Ecto neural progenitor cell (in vitro differentiated cells): Measurements from ENCODE around the gene PDSS1.
"Not testable (repeated sequence)": the region's sequence is repeated elsewhere in the genome, so short reads cannot be mapped to it uniquely, and the experiment has no call there.

Source experiments
- DNase-seq: peaks from one replicate; pipeline ENCODE4 v3.0.0-alpha.2; 2018; ENCODE audit warnings: low spot score

PDSS1 gene, protein sequence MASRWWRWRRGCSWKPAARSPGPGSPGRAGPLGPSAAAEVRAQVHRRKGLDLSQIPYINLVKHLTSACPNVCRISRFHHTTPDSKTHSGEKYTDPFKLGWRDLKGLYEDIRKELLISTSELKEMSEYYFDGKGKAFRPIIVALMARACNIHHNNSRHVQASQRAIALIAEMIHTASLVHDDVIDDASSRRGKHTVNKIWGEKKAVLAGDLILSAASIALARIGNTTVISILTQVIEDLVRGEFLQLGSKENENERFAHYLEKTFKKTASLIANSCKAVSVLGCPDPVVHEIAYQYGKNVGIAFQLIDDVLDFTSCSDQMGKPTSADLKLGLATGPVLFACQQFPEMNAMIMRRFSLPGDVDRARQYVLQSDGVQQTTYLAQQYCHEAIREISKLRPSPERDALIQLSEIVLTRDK

DNA sequence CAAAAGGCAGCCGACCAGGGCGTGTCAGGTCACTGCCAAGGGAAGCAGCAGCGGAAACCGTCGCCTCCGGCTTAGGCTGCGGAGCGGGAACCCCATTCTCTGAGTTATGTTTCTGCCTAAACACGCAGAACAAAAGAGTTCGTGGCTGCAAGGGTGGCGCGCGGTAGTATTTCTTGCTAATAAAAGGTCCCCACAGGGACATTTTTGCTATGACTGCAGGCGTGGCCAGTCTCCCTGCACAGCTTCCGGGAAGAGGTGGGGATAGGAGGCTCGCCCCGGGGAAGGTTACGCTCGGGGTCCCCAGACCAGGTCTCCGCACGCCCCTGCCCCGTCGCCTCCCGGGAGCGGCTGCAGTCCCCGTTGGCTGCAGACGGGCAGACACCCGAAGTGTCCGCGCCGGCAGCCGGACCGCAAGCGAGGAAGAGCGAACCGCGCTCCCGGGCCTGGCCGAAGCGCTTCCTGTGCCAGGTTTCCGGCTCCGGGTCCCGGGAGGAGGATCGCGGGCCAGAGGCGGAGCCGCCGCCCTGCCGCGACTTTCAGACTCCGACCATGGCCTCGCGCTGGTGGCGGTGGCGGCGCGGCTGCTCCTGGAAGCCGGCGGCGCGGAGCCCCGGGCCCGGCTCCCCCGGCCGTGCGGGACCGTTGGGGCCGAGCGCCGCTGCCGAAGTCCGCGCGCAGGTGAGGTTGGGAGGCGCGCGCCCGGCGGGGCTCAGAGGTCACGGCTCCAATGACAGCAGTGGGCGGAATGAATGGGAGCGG, at the start of gene PDSS1:
TSS of gene PDSS1 (plus strand) at position 539 of the 759 bp plus-strand sequence. CDS start at position 550, 11 bp downstream.
- DNase-seq = peak; percentile 80

DNA sequence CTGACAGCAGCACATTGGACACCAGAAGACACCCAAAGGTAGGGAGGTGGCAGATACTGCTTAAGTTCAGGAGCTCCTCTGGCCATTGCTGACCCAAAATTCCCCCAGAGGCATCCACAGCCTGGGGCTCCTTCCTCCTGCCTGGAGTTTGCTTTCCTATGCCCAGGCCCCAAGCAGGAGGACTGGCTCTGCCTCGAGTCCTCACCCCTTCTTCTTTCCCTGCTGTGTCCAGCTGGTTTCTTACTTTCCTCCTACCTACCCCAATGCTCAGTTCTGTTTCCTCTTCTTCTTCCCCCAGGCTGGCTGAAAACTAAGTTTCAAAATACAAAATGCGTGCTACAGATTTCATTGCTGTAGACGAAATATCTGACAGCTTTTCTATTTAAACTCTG, 49.3 kb upstream of the PDSS1 start:
- not testable (repeated sequence) for DNase-seq

DNA sequence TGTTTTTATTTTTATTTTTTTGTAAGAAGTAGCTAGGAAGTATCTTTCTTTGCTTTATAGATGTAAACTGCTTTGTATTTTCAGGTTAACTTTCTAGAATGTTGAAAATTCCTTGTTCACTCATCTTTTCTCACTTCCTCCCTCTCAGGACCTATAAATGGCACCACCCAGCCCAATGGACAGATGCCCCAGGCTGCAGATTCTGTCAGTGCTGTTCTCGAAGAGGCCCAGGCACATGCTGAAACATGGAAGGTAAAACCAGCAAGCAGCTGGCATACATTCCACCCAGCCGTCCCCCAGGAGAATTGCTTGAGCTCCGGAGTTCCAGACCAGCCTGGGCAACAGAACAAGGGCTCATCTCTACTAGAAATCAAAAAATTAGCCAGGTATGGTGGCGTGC, 47.1 kb upstream of the PDSS1 start:
- no peak for DNase-seq

DNA sequence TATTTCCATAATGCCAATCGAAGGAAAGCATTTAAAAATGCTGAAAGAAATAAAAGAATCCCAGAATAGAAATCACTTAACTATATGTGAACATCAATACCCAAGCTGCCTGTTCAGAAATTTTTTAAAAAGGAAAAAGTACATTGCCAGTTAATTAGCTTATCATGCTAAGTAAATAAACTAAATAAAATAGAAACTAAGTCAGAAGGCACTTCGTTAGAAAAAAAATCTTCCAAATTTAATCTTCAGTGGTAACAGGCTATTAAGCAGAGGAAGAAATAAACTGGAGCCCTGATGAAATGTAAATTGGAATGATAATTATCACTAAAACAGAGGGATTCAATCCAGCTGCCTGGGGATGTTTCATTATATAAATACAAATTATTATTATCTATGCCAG, 46.0 kb upstream of the PDSS1 start:
- not testable (repeated sequence) for DNase-seq

DNA sequence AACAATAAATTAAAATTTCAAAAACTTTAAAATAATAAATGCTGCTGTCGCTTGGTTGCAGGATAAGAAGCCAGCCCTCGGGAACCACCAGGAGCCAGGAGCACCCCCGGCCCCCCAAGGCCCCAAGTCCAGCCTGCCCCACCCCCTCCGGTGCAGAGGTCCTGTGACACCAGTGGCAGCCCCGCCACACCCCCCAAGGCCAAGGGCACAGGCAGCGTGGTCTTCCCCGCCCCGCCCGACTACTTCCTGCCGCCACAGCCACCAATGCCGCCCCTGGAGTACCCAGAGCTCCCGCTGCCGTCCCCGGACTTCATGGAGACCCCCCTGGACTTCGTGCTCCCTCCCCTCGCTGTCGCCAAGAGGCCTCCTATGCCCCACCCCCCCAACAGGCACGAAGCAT, 44.5 kb upstream of the PDSS1 start:
- no peak for DNase-seq

DNA sequence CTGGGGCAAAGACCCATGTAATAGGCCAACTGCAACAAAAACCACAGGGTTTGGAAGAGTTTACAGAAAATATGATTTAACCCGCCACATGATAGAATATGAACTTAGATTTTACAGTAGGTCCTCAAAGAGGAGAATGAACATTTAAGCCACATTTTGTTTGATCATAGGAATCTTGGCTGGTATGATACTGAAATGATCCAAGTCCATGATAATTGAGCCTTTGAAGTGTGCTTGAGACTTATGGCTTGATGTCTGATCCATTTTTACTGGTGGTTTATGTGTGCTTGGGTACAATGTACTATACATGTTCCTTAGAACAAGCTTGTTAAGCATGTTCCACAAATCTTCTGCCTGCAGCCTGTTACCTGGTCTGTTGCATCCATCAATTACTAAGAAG, 41.8 kb upstream of the PDSS1 start:
- DNase-seq = no peak

DNA sequence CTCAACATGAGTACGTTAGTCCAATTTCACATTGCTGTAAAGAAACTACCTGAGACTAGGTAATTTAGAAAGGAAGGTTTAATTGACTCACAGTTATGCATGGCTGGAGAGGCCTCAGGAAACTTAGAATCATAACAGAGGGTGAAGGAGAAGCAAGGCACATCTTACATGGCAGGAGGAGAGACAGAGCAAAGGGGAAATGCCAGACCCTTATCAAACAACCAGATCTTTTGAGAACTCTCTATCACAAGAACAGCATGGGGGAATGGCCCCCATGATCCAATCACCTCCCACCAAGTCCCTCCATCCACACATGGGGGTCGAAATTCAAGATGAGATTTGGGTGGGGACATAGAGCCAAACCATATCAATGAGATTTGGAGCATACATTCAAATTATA, 34.6 kb upstream of the PDSS1 start:
- no peak for DNase-seq

DNA sequence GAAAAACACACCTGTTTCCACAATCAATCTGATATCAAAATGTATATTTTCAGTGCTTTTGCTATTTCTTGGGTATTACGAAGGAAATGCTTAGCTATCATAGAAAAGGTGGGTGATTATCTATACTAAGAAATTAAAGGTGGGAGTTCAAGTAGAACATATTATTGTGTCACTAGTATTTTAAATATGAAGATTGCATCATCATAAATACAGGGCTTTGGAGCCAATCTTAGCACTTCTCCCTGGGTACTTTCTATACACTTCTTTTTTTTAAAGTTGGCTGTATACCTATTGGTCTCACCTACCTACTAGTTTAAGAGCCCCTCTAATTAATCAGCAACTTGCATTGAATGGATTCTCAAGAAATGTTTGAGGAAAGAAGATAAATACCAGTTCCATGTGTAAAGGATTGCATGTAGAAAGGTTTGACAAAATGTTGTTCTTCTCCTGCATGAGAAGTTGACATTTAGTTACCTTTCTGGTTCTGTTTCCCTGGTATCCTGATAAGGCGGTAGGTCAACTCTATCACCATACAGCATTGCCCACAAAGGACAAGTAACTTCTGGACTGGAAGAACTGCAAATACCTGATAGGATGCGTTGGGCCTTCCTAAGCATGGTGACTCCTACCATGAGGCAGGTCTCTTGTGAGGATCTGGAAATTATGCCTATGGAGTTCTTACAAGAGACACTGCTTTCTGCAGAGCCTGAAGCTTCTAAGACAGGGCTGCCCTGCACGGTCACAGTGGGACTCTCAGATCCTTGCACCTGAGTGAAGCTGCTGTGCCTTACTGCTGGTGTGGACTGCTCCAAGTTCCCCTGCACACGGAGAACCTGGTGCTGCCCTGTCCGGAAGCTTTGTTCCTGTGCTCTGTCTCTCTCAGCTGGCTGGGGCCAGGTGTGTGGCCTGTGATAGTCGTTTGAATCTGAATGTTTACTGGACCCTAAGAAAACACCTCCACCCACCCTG, 32.1 kb upstream of the PDSS1 start:
- no peak for DNase-seq

DNA sequence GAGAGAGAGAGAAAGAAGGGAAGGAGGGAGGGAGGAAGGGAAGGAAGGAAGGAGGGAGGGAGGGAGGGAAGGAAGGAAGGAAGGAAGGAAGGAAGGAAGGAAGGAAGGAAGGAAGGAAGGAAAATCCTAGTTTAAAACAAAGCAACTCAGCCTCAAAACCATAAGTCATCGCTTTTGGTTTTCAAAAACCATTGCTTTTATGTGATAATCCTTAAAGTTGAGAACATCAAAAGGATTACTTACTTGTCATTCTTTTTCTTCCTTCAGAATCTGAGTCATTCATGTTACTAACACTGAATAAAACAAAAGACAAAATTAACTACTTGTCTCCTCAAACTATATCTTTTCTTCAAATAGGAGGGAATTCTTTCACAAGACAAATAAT, 21.6 kb upstream of the PDSS1 start:
- DNase-seq = no peak

DNA sequence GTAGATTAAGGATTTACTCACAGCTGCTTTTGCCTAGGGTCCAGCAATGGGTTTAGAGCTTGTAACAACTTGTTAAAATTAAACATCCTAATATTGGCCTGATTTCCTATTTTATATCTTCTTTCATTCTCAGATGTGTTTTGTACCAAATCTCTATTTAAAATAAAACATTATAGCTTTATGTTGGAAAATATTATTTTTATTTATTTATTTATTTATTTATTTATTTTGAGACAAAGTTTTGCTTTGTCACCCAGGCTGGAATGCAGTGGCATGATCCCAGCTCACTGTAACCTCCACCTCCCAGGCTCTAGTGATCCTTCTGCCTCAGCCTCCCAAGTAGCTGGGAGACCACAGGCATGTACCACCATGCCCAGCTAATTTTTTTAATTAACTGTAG, 17.9 kb upstream of the PDSS1 start:
- no peak for DNase-seq

DNA sequence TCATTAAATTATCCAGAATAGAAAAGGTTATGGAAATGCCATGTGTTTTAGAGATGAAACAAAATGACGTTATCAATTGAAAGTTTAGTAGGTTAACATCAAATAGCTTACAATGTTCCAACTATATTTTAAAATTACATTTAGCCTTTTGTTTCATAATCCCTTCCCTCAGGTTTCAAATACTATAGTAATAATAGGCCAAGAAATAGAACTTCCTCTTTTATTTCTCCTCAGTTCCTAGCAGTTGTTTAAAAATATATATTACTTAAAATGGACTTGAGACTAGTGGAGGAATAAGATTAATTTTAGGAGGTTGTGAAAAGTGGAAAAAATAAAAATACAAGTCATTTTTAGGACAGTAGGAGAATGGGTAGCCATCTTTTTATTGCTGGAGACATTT, 16.4 kb upstream of the PDSS1 start:
- no peak for DNase-seq

DNA sequence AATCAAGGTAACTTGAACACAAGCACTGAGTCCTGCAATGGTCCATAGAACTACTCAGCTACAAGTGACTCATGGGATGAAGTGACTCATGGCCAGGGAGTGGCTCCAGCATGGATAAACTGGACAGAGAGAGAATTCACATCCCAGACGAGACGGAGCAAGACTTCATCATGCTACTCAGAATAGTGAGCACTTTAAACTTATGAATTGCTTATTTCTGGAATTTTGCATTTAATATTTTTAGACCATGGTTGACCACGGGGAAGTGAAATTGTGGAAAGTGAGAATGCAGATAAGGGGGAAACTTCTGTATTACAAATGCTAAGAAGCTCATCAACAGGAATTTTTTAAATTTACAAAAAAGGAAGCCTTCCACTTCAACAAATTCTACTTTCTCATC, 15.5 kb upstream of the PDSS1 start:
- not testable (repeated sequence) for DNase-seq

DNA sequence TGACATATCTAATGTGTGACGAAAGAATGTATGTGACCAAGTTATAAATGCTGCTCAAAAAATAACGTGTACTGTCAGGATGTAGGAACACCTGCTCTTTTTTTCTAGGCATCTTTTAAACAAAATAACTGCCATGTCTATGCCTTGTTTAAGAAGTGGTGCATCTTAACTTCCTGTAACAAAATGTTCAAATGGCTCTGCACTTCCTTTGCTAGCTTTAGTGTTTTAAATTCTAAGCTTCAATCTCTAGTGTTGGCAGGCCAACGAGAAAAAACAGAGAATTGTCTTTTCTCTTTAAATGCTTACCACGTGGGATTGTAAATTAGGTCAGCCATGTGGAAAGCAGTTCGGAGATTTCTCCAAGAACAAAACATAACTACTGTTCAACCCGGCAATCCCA, 14.6 kb upstream of the PDSS1 start:
- no peak for DNase-seq

DNA sequence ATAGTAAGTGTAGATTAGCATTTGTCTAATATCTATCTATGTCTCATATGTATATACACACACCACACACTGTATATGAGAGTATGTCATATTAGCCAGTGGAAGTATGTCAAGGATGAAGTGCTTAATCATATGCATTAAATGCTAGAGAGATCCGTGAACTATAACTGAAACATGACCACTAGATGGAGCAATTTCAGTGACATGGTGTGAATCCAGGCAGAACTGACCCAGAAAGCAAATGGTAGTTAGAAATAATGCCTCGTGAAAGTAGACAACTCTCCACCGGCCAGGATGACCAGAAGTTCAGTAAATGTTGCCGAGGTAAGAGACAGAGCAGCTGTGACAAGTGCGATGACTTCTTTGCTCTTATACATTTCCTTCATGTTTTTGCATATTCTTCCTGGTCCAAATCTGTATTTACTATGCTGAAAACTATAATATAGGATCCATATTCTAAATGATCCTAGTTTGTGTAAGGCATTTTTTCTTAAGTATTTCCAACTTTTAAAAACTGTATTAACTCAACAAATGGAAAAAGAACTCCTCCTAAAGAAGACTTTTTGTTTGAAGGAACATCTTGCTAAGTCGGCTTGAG, 12.7 kb upstream of the PDSS1 start:
- not testable (repeated sequence) for DNase-seq

DNA sequence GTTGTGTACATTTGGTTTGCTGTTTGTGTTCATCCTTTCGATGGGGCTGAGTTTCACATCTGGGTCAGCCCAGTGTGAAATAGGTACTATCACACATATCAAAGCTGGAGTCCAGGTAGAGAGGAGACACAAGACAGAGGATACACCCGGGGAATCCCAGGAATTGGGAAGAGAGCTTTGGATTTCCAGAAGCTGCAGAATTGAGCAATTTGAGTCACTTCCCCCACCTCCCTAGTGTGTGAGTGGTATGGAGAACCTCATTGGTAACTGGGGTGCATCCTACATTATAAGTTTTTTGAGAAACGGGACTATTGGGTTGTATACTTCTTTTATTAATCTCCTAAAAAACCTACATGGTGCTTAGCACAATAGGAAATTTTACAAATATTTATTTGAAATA, 12.1 kb upstream of the PDSS1 start:
- no peak for DNase-seq

DNA sequence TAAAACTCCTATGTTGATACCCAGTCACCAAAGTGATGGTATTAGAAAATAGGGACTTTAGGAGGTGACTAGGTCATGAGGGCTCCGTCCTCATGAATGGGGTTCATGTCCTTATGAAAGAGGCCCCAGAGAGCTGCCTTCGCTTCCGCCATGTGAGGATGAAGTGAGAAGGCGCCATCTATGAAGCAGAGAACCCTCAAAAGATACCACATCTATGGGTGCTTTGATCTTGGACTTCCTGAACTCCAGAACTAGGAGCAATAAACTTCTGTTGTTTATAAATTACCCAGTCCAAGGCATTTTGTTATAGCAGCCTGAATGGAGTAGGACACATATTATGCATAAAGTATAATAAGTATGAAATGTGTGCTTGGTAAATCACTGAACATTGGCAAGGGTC, 8.1 kb upstream of the PDSS1 start:
- DNase-seq = no peak

DNA sequence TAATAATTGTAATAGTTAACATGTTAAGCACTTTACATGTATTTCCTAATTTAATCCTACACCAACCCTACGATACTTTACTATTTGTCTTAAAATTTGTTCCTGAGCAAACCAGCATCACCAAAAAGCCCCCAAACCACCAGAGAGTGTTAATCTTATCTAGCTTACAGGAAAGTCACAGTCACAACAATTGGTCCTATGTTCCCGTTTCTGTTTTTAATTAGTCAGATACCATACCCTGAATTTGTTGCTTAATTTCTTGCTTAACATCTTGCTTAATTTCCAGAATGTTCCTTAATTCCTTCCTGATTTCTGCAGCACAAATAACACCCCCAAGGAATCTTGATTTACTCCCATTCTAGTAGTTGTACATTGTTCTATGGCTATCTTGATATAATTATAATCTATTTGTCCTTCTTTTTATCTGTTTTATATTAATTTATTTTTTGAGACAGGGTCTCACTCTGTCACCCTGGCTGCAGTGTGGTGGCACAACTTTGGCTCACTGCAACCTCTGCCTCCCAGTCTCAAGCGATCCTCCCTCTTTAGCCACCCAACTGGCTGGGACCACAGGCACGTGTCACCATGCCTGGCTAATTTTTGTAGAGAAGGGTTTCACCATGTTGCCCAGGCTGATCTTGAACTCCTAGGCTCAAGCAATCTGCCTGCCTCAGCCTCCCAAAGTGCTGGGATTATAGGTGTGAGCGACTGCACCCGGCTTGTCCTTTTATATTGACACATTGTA, 6.6 kb upstream of the PDSS1 start:
- DNase-seq = no peak

DNA sequence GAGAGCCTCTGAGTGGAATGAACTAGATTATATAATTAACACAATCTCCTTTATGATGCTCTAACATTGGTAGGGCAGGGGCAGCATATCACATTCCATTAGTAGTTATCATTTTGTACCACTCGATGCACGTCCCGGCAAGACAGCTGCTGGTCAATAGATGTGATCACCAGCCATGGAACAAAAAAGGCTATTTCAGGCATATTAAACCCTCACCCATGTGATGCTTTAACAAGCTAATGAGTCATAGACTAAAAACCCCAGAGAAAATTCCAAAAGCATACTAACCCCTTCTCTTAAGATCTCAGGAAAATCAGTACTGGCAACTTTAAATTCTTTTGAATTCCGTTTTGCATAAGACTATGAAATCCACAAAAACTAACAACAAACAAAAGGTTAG, 3.0 kb upstream of the PDSS1 start:
- DNase-seq = not testable (repeated sequence)

DNA sequence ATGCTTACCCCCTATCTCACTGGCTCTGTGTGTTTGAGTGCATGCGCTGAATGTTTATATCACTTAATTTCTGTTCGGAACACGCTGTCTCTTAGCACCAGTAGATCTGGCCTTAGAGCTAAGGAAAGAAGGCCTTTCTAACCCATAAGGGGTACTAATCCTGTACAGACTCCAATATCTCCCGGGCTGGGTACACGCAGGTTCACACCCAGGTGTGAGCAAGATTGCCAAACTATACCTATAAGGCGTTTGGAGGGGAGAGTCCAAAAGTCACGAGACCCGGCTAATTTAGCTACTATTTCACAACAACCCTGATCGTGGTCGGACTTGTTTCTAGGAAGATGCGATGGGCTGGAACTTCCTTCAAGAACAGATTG, 727 bp upstream of the PDSS1 start:
- no peak for DNase-seq

DNA sequence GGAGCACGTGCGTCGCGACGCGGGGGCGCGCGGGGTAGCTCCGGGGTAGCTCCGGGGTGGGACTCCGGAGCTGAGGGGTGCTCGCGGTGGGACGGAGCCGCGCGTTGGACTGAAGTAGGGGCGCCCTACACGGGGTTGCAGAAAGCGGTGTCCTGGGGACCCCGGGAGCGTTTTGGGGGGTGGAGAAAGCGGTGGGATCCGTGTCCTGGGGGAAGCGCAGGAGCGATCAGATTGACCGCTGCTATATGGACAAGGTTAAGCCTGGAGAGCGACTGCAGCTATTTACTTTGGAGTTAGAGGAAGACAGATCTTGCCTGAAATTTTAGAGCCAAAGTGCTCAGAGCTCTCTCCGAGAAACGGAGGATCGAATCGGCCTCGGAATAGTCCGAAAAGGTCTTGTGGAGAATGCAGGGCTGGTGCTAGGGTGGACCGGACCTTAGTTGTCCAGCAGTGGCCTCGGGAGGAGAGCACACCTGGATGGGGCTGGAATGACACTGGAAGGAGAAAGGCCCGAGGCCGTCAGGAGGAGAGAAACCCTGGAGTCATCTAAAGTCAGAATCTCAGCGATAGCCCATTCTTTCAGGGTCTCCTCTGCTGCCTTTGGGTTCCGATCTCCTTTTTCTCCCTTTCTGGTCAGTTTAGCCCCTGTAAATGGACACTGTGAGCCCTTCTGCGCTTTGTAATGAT, 564 bp downstream of the PDSS1 start:
- DNase-seq = no peak

DNA sequence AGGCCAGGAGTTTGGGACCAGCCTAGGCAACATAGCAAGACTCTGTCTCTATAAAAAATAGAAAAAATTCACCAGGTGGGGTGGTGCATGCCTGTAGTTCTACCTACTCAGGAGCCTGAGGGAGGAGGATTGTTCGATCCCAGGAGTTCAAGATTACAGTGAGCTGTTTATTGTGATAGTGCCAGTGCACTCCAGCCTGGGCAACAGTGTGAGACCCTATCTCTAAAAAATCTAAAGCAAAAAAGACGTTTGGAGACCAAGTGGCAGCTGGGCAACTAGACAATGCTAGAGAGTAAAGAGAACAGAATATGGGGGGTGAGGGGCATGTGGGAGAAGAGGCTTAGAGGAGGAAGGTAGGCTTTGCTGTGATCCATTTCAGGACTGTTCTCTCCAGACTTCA, 1.4 kb downstream of the PDSS1 start:
- no peak for DNase-seq
